Heart left ventricle (tissue), 16 donors: ENCODE results near the gene CDCA7. TPM values are rescaled to one million over a fixed set of nuclear protein-coding genes. Genes with fewer than 3 reads are reported as not detected.

Experiments used
- ATAC-seq, 4 donors: fragments of 200-7000 bp; cut with Tn5 transposase; one replicate each; pipeline ENCODE4 v1.9.1; 2020 to 2022; ENCODE audit warnings: moderate library complexity in 4 of 4, mild to moderate bottlenecking in 3 of 4, moderate number of reproducible peaks in 1 of 4
- DNase-seq, 5 donors: peaks; one replicate each; pipeline ENCODE4 v3.0.0-alpha.2; 2020
- H3K27ac ChIP-seq, 12 donors: fragments of 200-600 bp; sonication (generic) in 4 of 12; one replicate each; pipeline versions ENCODE4 v1.5.0 to v1.8.0; 2016 to 2022; ENCODE audit warnings: mild to moderate bottlenecking in 2 of 12
- H3K27me3 ChIP-seq, 9 donors: fragments of 200-600 bp; sonication (generic) in 2 of 9; one replicate each; pipeline versions ENCODE4 v1.5.1 to v1.8.0; 2016 to 2022; ENCODE audit warnings: mild to moderate bottlenecking in 3 of 9
- H3K36me3 ChIP-seq, 9 donors: fragments of 200-600 bp; sonication (generic) in 2 of 9; one replicate each; pipeline versions ENCODE4 v1.5.0 to v1.8.0; 2018 to 2022; ENCODE audit warnings: mild to moderate bottlenecking in 2 of 9
- H3K4me1 ChIP-seq, 12 donors: fragments of 200-600 bp; sonication (generic) in 4 of 12; one replicate each; pipeline versions ENCODE4 v1.5.0 to v1.8.0; 2016 to 2022; ENCODE audit warnings: mild to moderate bottlenecking in 3 of 12
- H3K4me3 ChIP-seq, 12 donors: fragments of 200-600 bp; sonication (generic) in 4 of 12; one replicate each; pipeline versions ENCODE4 v1.5.0 to v1.8.0; 2017 to 2022; ENCODE audit warnings: mild to moderate bottlenecking in 9 of 12, moderate library complexity in 4 of 12
- H3K9me3 ChIP-seq, 12 donors: fragments of 200-600 bp; sonication (generic) in 4 of 12; one replicate each; pipeline versions ENCODE4 v1.5.0 to v1.8.0; 2016 to 2022; ENCODE audit warnings: mild to moderate bottlenecking in 1 of 12
- CTCF ChIP-seq, 12 donors: fragments of 200-600 bp; sonication (generic) in 4 of 12; IDR thresholded peaks; one replicate each; pipeline versions ENCODE4 v1.5.0 to v1.8.0; 2018 to 2022; ENCODE audit warnings: antibody characterized with exemption in 12 of 12, mild to moderate bottlenecking in 5 of 12
- POLR2A ChIP-seq, 2 donors: fragments of 450-650 bp; IDR thresholded peaks; one replicate each; pipeline ENCODE4 v1.6.1; 2017; ENCODE audit warnings: antibody characterized with exemption in 2 of 2, mild to moderate bottlenecking in 2 of 2, moderate library complexity in 2 of 2
- WGBS, 4 donors: extraction: QIAGEN DNeasy Blood & Tissue Kit in 2 of 4; methylation state at CpG; one replicate each; pipeline versions ENCODE4 v1.1.5 to v1.1.7; 2013 to 2018; 5-methylcytosine and 5-hydroxymethylcytosine counted together
- intact Hi-C, 10 donors: fragments of 100-400 bp; cut with DNase I; formaldehyde crosslinking; loops; one replicate each; pipeline versions ENCODE4 v1.11.1 to v1.14.2; 2022
- polyA plus RNA-seq, 2 donors: library from polyadenylated mRNA; stranded (reverse); fragments of 200-250 nt; gene quantifications; one replicate each; pipeline ENCODE4 v1.2.3, GENCODE V29; 2013
- total RNA-seq, 9 donors: library from RNA; depleted of rRNA in 2 of 9; stranded (reverse); fragments of >200 nt in 2 of 9; fragmentation: NEBNext Ultra II Directional in 3 of 9; extraction: Animal tissue kit (Norgen Biotek cat#: 25700) in 3 of 9; gene quantifications; one replicate each; pipeline versions ENCODE4 v1.1.0 to v1.2.4, GENCODE V29; 2016 to 2023
- donor health status: ischemic (EF 13 %, LVEDD 7.1; RV severe dilation, severe dysfunction).
- donor health status: healthy with polysubstance abuse.
- donor health status: DM: no; HTN: yes; CAD: no.
- donor health status: DM: no; HTN: no; CAD: no.
- donor health status: ischemic (EF 25% LVEDD 6.9; RV normal size, moderate dysfunction).
- donor health status: ischemic (EF 25% LVEDD 5.7; RV mildly dilated, moderate dysfunction).
- donor health status: healthy.
- donor health status: DM: yes; HTN: yes; CAD: no.
- donor health status: ischemic (EF 35%, LVEDD 5.7; RV mildly dilated, moderate dysfunction).
- donor health status: nonischemic (EF 11% LVEDD 7.7; RV severe dilation, severe dysfunction).
- donor health status: DM: yes; HTN: yes; CAD: no.
- donor health status: PGD.
- donor health status: ischemic (EF 29% LVEDD 5.4; RV normal size, mild dysfunction).
- donor health status: nonischemic (EF 23%, LVEDD 6.1; RV moderate dilation, normal function).

Gene CDCA7
- total and polyA plus RNA-seq, 11 donors = 0.12 to 3.7 (median 0.91) TPM

- H3K36me3 ChIP-seq = no peaks in the 10 kb centered on the region
- intact Hi-C loops = loop anchor here (5.0 to 10.0 kb wide), 12 partner anchors 42 to 937 kb away; no protein-coding TSS in a partner anchor
- H3K9me3 ChIP-seq = no peaks in the 10 kb centered on the region
- TF ChIP-seq POLR2A (IDR thresholded peaks at IDR 0.05) (no peak), CTCF (IDR thresholded peaks at IDR 0.05) (no peak)
- no peak for ATAC-seq
- no peak overlapping the region for H3K4me3 ChIP-seq
- peaks cover 0 to 13% (median under 1%) of the 10 kb centered on the region in 12 donors for H3K4me1 ChIP-seq
- H3K27me3 ChIP-seq = peaks cover 0 to 36% (median 0%) of the 10 kb centered on the region in 9 donors
- 64 to 79% (median 73%) methylated on average over 8 of the region's 8 CpGs for WGBS, 4 donors
- no peak for DNase-seq
- H3K27ac ChIP-seq = no peak overlapping the region
Observed at GRCh38 chr2:173404841-173405750, 50.4 kb downstream of the CDCA7 start.

- Histone ChIP-seq H3K27me3 (peaks cover 0 to 23% (median 0%) of the 10 kb centered on the region in 9 donors), H3K9me3 (no peaks in the 10 kb centered on the region), H3K36me3 (no peaks in the 10 kb centered on the region), H3K4me1 (peaks cover 0 to 9% (median under 1%) of the 10 kb centered on the region in 12 donors), H3K4me3 (no peak overlapping the region), H3K27ac (no peak overlapping the region)
- intact Hi-C loops = loop anchor here in 8 of 10 donors (10.0 kb wide), 7 partner anchors 158 to 668 kb away; no protein-coding TSS in a partner anchor
- 83 to 88% (median 85%) methylated on average over 5 of the region's 5 CpGs for WGBS, 4 donors
- ATAC-seq (no peak), DNase-seq (no peak)
- no peak for TF ChIP-seq CTCF (IDR thresholded peaks at IDR 0.05)
- TF ChIP-seq POLR2A (IDR thresholded peaks at IDR 0.05) = no peak
Observed at GRCh38 chr2:173407176-173407575, 52.5 kb downstream of the CDCA7 start.

- TF ChIP-seq CTCF (IDR thresholded peaks at IDR 0.05) (no peak), POLR2A (IDR thresholded peaks at IDR 0.05) (no peak)
- Histone ChIP-seq H3K9me3 (no peaks in the 10 kb centered on the region), H3K36me3 (no peaks in the 10 kb centered on the region), H3K4me1 (peaks cover 0 to 9% (median 0%) of the 10 kb centered on the region in 12 donors), H3K27me3 (peaks cover 0 to 22% (median 0%) of the 10 kb centered on the region in 9 donors), H3K27ac (no peak overlapping the region), H3K4me3 (no peak overlapping the region)
- 81 to 85% (median 82%) methylated on average over 4 of the region's 4 CpGs for WGBS, 4 donors
- intact Hi-C loops = loop anchor here in 8 of 10 donors (10.0 kb wide), 7 partner anchors 157 to 667 kb away; no protein-coding TSS in a partner anchor
- DNase-seq (no peak), ATAC-seq (no peak)
Observed at GRCh38 chr2:173407646-173408045, 53.0 kb downstream of the CDCA7 start.

DNA sequence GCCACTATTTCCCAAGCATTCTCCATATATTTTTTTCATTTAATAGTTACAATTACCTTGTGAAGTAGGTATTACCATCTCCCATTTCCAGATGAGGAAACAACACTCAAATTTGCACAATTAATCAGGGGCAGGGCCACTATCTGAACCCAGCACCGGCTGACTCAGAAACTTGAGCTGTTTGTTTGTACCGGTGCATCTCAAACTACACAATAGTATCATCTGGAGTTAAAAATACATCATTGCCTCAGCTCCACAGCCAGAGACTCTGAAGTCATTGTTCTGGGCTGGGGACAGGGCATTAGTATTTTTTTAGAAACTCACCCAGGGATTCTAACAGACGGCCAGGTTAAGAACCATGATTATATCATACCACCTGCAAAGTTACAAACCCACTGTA lies 55.9 kb downstream of the CDCA7 start:
- Histone ChIP-seq H3K27ac (peak overlapping the region in 6 of 12 donors; percentile 17 to 50 (median 31)), H3K36me3 (no peaks in the 10 kb centered on the region), H3K4me1 (peaks cover 0 to 9% (median 0%) of the 10 kb centered on the region in 12 donors), H3K9me3 (no peaks in the 10 kb centered on the region), H3K4me3 (no peak overlapping the region), H3K27me3 (peaks cover 0 to 4% (median 0%) of the 10 kb centered on the region in 9 donors)
- WGBS, 4 donors = 23 to 31% (median 25%) methylated on average over 3 of the region's 3 CpGs
- ATAC-seq = peak; percentile 85 to 96 (median 94)
- intact Hi-C loops = no loop called here
- TF ChIP-seq POLR2A (IDR thresholded peaks at IDR 0.05) = no peak
- no peak for TF ChIP-seq CTCF (IDR thresholded peaks at IDR 0.05)
- peak in 1 of 5 donors; percentile 18 for DNase-seq
